ENCODE data around the gene INPP5A. TPM values are rescaled to one million over a fixed set of nuclear protein-coding genes. Genes with fewer than 3 reads are reported as not detected.

INPP5A gene
- total and polyA plus RNA-seq, 9 of the 15 experiments (the other 6 are each of a cell fraction or from before 2014, with no cell fraction given): 0.66 to 11.6 (median 7.7) TPM

DNA sequence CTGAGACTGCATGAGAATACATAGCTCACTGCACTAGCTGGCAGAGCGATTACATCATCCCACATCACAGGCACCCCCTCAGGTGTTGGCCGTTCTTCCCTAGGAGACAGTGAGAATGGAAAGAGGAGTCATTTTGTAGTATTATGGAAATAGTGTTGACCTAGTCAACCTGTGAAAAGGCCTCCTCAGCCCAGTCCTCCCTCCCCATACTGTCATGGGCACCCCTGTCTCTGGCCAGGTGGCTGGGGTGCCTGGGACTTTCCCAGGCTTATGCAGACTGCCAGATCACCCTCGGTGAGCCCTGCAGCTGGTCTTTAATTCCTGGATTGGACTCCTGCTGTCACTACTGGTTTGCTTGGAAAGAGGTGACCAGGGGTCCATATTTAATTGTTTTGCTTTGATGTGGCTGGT is 4.0 kb downstream of the INPP5A start:
- in situ Hi-C loops (cut with MboI): no loop called here
- DNase-seq (ENCODE audit: extremely low read depth in 1 of 4, low spot score in 3 of 4) (no peak), FAIRE-seq (no peak), ATAC-seq (no peak)
- TF ChIP-seq, protein P1, sequence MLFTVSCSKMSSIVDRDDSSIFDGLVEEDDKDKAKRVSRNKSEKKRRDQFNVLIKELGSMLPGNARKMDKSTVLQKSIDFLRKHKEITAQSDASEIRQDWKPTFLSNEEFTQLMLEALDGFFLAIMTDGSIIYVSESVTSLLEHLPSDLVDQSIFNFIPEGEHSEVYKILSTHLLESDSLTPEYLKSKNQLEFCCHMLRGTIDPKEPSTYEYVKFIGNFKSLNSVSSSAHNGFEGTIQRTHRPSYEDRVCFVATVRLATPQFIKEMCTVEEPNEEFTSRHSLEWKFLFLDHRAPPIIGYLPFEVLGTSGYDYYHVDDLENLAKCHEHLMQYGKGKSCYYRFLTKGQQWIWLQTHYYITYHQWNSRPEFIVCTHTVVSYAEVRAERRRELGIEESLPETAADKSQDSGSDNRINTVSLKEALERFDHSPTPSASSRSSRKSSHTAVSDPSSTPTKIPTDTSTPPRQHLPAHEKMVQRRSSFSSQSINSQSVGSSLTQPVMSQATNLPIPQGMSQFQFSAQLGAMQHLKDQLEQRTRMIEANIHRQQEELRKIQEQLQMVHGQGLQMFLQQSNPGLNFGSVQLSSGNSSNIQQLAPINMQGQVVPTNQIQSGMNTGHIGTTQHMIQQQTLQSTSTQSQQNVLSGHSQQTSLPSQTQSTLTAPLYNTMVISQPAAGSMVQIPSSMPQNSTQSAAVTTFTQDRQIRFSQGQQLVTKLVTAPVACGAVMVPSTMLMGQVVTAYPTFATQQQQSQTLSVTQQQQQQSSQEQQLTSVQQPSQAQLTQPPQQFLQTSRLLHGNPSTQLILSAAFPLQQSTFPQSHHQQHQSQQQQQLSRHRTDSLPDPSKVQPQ (CRISPR knock-in tag; IDR thresholded peaks at IDR 0.05; ENCODE audit: borderline replicate concordance): no peak
- TF ChIP-seq, protein P2, sequence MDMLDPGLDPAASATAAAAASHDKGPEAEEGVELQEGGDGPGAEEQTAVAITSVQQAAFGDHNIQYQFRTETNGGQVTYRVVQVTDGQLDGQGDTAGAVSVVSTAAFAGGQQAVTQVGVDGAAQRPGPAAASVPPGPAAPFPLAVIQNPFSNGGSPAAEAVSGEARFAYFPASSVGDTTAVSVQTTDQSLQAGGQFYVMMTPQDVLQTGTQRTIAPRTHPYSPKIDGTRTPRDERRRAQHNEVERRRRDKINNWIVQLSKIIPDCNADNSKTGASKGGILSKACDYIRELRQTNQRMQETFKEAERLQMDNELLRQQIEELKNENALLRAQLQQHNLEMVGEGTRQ (CRISPR knock-in tag; IDR thresholded peaks at IDR 0.05): no peak
- no peak for TF ChIP-seq RHOXF2B (CRISPR knock-in tag; conservative IDR thresholded peaks at IDR 0.05)
- TF ChIP-seq ZBTB17 (CRISPR knock-in tag; IDR thresholded peaks at IDR 0.05): no peak
- TF ChIP-seq, protein P3, sequence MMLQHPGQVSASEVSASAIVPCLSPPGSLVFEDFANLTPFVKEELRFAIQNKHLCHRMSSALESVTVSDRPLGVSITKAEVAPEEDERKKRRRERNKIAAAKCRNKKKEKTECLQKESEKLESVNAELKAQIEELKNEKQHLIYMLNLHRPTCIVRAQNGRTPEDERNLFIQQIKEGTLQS (IDR thresholded peaks at IDR 0.05): peak; percentile 40
- TF ChIP-seq, protein P3 (CRISPR knock-in tag; conservative IDR thresholded peaks at IDR 0.05): no peak
- TF ChIP-seq, protein P4, sequence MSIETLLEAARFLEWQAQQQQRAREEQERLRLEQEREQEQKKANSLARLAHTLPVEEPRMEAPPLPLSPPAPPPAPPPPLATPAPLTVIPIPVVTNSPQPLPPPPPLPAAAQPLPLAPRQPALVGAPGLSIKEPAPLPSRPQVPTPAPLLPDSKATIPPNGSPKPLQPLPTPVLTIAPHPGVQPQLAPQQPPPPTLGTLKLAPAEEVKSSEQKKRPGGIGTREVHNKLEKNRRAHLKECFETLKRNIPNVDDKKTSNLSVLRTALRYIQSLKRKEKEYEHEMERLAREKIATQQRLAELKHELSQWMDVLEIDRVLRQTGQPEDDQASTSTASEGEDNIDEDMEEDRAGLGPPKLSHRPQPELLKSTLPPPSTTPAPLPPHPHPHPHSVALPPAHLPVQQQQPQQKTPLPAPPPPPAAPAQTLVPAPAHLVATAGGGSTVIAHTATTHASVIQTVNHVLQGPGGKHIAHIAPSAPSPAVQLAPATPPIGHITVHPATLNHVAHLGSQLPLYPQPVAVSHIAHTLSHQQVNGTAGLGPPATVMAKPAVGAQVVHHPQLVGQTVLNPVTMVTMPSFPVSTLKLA (conservative IDR thresholded peaks at IDR 0.05): no peak
- no peak for TF ChIP-seq ZNF253 (CRISPR knock-in tag; conservative IDR thresholded peaks at IDR 0.05)
- Histone ChIP-seq H3K27ac (ENCODE audit: extremely low read depth, low read depth, low read length) (no peak overlapping the region), H3K4me3 (no peak overlapping the region), H3K36me3 (ENCODE audit: control insufficient read depth, insufficient read depth, low read length) (no peaks in the 10 kb centered on the region), H3K9ac (ENCODE audit: insufficient read depth in 1 of 2, low read depth in 2 of 2, low read length in 2 of 2) (peak overlapping the region in 1 of 2 experiments; percentile 45; a peak in 1 of 4 replicates), H3K9me3 (replicated peaks; ENCODE audit: control insufficient read depth, insufficient read depth, low read depth, low read length) (no peaks in the 10 kb centered on the region), H3K27me3 (ENCODE audit: control insufficient read depth in 2 of 2, insufficient read depth in 2 of 2, low read length in 2 of 2) (no peaks in the 10 kb centered on the region), H3K79me2 (ENCODE audit: control insufficient read depth, insufficient read depth, low read length) (peaks cover 33% of the 10 kb centered on the region), H4K20me1 (replicated peaks; ENCODE audit: control insufficient read depth, insufficient read depth, low read length) (no peaks in the 10 kb centered on the region; the same call in 1 of the 2 replicates), H2AFZ (ENCODE audit: low read depth, low read length) (no peak overlapping the region), H3K4me2 (ENCODE audit: insufficient read depth, low read length) (no peak overlapping the region), H3K4me1 (replicated peaks in 1 of 2; ENCODE audit: control insufficient read depth in 2 of 2, insufficient read depth in 2 of 2, low read length in 2 of 2) (peaks cover 11 to 53% of the 10 kb centered on the region in 2 experiments; a peak in 4 of 5 replicates), H3K9me1 (ENCODE audit: control insufficient read depth, insufficient read depth, low read length) (no peaks in the 10 kb centered on the region)
- 75% methylated on average over 3 of the region's 3 CpGs for WGBS (ENCODE audit: insufficient coverage, low coverage, missing lambda C conversion rate)
- intact Hi-C loops (cut with micrococcal nuclease): no loop called here
- CTCF ChIA-PET (ENCODE audit: low intra/inter-chr PET ratio): no interaction called here
- BruUV-seq (replicated peaks): no TSS peak
- POLR2A ChIA-PET: no interaction called here

Data from K562 (cell line).